Measurements from ENCODE around the gene ACVR2B. TPM values are rescaled to one million over a fixed set of nuclear protein-coding genes. Genes with fewer than 3 reads are reported as not detected.

The ACVR2B gene
- total RNA-seq, 1 experiment from 2014 or later = 18.3 TPM

DNA sequence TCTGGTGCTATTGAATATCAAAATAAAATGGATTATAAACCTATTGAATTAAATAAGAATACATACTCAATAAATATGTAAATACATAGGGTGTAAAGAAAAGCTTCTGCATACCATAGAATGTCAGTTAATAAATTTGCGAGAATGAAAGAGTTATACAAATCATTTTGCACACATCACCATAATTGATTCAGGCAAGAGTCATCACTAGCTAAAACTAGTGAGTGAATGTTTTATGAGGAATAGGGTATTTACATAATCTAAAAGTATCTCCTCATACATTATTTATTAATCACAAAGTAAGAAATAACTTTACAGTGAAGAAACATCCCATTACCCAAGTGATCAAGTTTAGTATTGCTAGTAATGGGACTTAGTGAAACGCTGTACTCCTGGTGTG lies 56.0 kb downstream of the ACVR2B start:
- no peak overlapping the region for H2AFZ ChIP-seq (ENCODE audit: low read depth, low read length, poor library complexity, severe bottlenecking)
- H3K36me3 ChIP-seq (ENCODE audit: control insufficient read depth in 1 of 2, insufficient read depth in 2 of 2, low read length in 2 of 2) = peaks cover 6 to 13% of the 10 kb centered on the region in 2 experiments; a peak in 2 of 4 replicates
- TF ChIP-seq SIN3A (IDR thresholded peaks at IDR 0.05; ENCODE audit: low read depth) (no peak), EZH2phosphoT487 (IDR thresholded peaks at IDR 0.05; ENCODE audit: borderline replicate concordance) (no peak), EGR1 (IDR thresholded peaks at IDR 0.05; ENCODE audit: low read depth) (no peak), SP1 (IDR thresholded peaks at IDR 0.05; ENCODE audit: low read depth) (no peak), POLR2AphosphoS5 (IDR thresholded peaks at IDR 0.05; ENCODE audit: low read depth, low read length) (no peak), JUND (IDR thresholded peaks at IDR 0.05) (no peak)
- TF ChIP-seq, protein P1, sequence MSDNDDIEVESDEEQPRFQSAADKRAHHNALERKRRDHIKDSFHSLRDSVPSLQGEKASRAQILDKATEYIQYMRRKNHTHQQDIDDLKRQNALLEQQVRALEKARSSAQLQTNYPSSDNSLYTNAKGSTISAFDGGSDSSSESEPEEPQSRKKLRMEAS (IDR thresholded peaks at IDR 0.05) = no peak
- no peaks in the 10 kb centered on the region for H3K79me2 ChIP-seq (ENCODE audit: insufficient read depth, low read length)
- no peak overlapping the region for H3K4me3 ChIP-seq (replicated peaks in 1 of 2; ENCODE audit: low read depth in 1 of 2, low read length in 2 of 2)
- no peak overlapping the region for H3K27ac ChIP-seq (ENCODE audit: low read depth, low read length)
- H3K9ac ChIP-seq (ENCODE audit: low read length) = no peak overlapping the region
- ChIA-PET POLR2A (no interaction called here), RAD21 (ENCODE audit: low non-redundant PET in 1 of 2, low total read pairs in 2 of 2, uncharacterized antibody in 2 of 2, unreplicated experiment in 2 of 2) (no interaction called here), CTCF (interaction anchor here (1.5 kb wide), 1 partner anchor 11 kb away, joined by 10 read pairs; no protein-coding TSS in a partner anchor)
- no peaks in the 10 kb centered on the region for H3K27me3 ChIP-seq (ENCODE audit: insufficient read depth, low read length)
- H4K20me1 ChIP-seq (ENCODE audit: insufficient read depth) = no peaks in the 10 kb centered on the region
- no peaks in the 10 kb centered on the region for H3K4me1 ChIP-seq (ENCODE audit: control insufficient read depth in 1 of 2, insufficient read depth in 2 of 2, low read length in 2 of 2)
- ATAC-seq = no peak
- intact Hi-C loops (cut with micrococcal nuclease) = no loop called here
- DNase-seq (ENCODE audit: low read depth, low spot score) = no peak
- no TSS peak for BruUV-seq (replicated peaks)
- no peaks in the 10 kb centered on the region for H3K9me3 ChIP-seq (ENCODE audit: control insufficient read depth in 1 of 2, insufficient read depth in 1 of 2, low read depth in 1 of 2, low read length in 2 of 2)
- no peak overlapping the region for H3K4me2 ChIP-seq (ENCODE audit: low read length)
- H3K9me2 ChIP-seq (ENCODE audit: insufficient read depth) = no peaks in the 10 kb centered on the region

DNA sequence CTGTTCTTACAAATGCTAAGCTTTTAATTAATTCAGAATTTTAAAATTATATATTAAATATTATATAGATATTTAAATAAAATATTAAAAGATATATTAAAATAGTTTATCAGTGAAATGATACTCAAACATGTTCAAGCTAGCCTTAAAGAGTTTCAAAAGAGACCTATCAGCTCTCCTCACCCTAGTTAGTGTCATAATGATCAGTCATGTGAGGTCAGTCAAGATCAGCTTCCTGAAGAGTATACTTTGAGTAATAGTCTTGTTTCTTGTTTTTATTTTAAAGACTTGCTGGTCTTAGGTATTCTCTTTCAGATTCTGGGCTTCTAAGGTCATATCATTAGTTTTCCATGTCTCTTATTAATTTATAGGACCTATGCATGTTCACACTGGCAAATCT lies 56.9 kb downstream of the ACVR2B start:
- H3K9me2 ChIP-seq (ENCODE audit: insufficient read depth) = no peaks in the 10 kb centered on the region
- no peaks in the 10 kb centered on the region for H3K9me3 ChIP-seq (ENCODE audit: control insufficient read depth in 1 of 2, insufficient read depth in 1 of 2, low read depth in 1 of 2, low read length in 2 of 2)
- H3K4me1 ChIP-seq (ENCODE audit: control insufficient read depth in 1 of 2, insufficient read depth in 2 of 2, low read length in 2 of 2) = no peaks in the 10 kb centered on the region
- ChIA-PET RAD21 (ENCODE audit: low non-redundant PET in 1 of 2, low total read pairs in 2 of 2, uncharacterized antibody in 2 of 2, unreplicated experiment in 2 of 2) (no interaction called here), POLR2A (no interaction called here), CTCF (interaction anchor here (0.6 to 1.5 kb wide), 4 partner anchors 10 to 338 kb away, joined by 3 to 10 read pairs (median 6); no protein-coding TSS in a partner anchor)
- H3K4me2 ChIP-seq (ENCODE audit: low read length) = no peak overlapping the region
- no peaks in the 10 kb centered on the region for H3K79me2 ChIP-seq (ENCODE audit: insufficient read depth, low read length)
- no peaks in the 10 kb centered on the region for H4K20me1 ChIP-seq (ENCODE audit: insufficient read depth)
- no peak for ATAC-seq
- H3K36me3 ChIP-seq (ENCODE audit: control insufficient read depth in 1 of 2, insufficient read depth in 2 of 2, low read length in 2 of 2) = peaks cover 6 to 11% of the 10 kb centered on the region in 2 experiments; a peak in 2 of 4 replicates
- intact Hi-C loops (cut with micrococcal nuclease) = no loop called here
- no TSS peak for BruUV-seq (replicated peaks)
- H3K4me3 ChIP-seq (replicated peaks in 1 of 2; ENCODE audit: low read depth in 1 of 2, low read length in 2 of 2) = no peak overlapping the region
- no peak overlapping the region for H2AFZ ChIP-seq (ENCODE audit: low read depth, low read length, poor library complexity, severe bottlenecking)
- TF ChIP-seq, protein P2, sequence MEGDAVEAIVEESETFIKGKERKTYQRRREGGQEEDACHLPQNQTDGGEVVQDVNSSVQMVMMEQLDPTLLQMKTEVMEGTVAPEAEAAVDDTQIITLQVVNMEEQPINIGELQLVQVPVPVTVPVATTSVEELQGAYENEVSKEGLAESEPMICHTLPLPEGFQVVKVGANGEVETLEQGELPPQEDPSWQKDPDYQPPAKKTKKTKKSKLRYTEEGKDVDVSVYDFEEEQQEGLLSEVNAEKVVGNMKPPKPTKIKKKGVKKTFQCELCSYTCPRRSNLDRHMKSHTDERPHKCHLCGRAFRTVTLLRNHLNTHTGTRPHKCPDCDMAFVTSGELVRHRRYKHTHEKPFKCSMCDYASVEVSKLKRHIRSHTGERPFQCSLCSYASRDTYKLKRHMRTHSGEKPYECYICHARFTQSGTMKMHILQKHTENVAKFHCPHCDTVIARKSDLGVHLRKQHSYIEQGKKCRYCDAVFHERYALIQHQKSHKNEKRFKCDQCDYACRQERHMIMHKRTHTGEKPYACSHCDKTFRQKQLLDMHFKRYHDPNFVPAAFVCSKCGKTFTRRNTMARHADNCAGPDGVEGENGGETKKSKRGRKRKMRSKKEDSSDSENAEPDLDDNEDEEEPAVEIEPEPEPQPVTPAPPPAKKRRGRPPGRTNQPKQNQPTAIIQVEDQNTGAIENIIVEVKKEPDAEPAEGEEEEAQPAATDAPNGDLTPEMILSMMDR (IDR thresholded peaks at IDR 0.05 in 2 of 3, conservative IDR thresholded peaks at IDR 0.05 in 1 of 3; ENCODE audit: borderline replicate concordance in 1 of 3, insufficient read depth in 1 of 3, low read depth in 2 of 3, low read length in 2 of 3) = no peak
- TF ChIP-seq ZFX (IDR thresholded peaks at IDR 0.05) = no peak
- no peak for DNase-seq (ENCODE audit: low read depth, low spot score)
- H3K27me3 ChIP-seq (ENCODE audit: insufficient read depth, low read length) = no peaks in the 10 kb centered on the region
- H3K27ac ChIP-seq (ENCODE audit: low read depth, low read length) = no peak overlapping the region
- H3K9ac ChIP-seq (ENCODE audit: low read length) = no peak overlapping the region
